UCSD-AML1 (cell line): ENCODE results near the gene HSD3B1.
"Not testable (repeated sequence)": the region's sequence is repeated elsewhere in the genome, so short reads cannot be mapped to it uniquely, and the experiment has no call there.

Experiments used
- DNase-seq: peaks from one replicate; lab custom pipeline; 2025; ENCODE audit not compliant: unreplicated experiment; lab: John Stamatoyannopoulos, UW

The HSD3B1 gene

DNA sequence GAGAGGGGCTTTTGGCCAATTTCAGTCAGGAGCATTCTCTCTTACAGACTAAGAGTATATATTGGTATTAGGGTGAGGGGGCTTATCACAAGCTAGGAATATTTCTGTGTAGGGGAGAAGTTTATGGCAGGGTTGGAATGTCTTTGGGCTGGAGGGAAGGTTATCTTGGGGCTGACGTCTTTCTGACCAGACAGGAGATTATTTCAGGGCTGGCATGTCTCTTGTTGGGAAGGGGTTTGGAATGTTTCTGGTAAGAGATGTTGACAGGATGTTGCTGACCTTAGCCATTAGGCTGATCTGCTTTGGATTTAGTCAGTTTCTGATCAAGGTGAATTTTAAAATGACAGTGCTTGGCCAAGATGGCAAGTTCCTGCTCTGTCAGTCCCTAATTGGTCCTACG is 17.8 kb upstream of the HSD3B1 start:
- DNase-seq: no peak

DNA sequence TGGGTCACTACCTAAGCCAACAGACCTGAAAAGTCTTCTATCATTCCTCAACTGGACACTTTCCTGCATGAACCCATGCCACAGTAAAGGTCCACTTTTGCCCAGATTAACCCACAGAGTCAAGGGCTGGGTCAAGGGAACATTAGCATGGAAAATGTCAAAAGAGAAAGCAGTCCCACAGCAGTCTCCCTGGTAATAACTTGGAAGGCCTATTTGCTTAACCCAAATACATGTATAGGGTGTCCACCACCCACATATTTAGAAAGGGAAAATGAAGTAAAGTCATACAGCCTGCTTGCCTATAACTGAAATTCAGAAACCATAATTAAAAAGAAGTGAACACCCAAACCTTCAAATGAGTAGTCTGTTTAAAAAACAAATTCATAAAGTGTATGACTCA is 16.1 kb upstream of the HSD3B1 start:
- no peak for DNase-seq

DNA sequence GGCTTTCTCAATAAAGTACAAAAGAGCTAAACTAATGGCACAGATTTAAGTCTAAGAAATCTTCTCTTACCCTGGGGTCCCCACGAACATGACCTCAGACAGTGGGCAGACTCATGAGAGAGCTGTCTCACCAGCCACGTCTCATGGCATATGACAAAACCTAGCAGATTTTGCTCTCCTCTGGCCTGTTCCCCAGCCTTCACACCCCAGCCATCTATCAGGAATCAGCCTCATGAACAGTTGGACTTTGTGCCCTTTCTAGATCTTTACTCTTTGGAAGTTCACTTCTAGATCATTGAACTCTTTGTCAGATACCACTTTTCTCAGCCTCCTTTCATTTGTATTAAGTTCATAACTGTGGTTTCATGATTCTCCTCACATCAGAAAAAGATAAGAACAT is 14.2 kb upstream of the HSD3B1 start:
- no peak for DNase-seq

DNA sequence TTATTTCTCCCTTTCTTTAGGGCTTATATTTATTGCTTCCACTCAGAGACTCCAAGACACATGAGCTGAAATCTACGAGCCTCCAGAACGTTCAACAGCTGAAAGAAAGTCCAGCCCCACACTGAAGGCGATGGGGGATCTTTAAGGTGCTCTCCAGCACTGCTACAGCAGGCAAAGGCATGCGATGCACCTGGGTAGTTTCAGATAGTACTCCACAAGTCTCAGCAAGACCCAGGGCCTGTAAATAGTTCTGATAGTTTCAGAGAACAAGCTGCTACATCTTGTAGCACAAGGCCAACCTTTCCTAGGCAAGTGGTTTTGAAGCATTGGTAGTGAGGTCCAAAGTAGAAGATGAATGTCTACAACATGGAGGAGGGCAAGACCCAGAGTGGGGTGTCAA is 2.2 kb upstream of the HSD3B1 start:
- no peak for DNase-seq

DNA sequence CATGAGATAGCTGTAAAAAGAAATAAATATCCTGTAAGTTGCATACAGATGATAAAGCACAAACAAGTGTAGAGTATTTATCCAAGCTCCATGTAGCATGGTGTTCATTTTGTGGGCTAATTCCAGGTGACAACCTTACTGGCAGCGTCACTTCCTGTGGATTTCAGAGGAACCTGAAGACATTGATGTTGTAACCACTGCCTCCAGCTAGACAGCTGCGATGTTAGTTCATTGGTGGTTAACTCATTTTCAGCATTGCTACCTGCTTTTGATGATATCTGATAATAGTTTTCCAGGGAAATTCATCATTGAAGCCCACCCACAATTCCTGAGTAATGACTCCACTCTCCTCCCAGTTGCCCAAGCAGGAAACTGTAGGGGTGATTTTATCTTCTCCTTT is 3.0 kb downstream of the HSD3B1 start:
- DNase-seq: no peak

DNA sequence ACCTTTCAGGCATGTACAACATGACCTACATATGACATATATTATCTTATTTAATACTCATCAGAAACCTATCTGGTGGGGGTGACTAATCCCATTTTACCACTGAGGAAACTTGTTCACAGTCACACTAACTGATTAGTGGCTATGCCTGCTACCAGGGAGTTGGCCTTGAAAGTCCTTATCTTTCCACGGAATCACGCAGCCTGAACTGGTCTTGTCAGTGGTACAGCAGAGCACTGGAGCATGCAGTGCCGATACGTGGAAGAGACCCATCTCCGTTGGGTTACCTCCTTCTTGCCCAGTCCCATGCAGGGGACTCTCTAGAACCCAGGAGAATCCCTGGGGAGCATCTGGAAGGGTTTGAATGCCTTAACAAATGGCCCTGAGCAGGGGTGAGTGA is 8.2 kb downstream of the HSD3B1 start:
- DNase-seq: no peak

DNA sequence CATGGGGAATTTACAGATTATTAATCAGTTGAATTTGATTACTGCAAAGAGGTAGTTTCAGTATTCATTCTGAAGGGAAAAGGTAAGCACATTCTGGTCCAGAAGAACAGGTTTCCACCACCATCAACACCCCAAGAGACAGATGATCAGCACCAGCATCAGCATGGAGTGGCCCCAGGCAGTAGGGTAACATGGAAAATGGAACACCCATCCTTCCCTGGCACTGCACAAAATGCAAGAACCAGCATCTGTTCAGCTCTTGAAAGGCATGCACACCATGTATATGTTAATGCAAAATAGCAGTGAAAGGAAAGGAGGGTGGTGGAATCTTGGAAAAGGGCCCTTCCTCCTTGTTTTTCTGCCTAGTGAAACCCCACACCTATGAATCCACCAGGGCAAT is 9.2 kb downstream of the HSD3B1 start:
- no peak for DNase-seq

DNA sequence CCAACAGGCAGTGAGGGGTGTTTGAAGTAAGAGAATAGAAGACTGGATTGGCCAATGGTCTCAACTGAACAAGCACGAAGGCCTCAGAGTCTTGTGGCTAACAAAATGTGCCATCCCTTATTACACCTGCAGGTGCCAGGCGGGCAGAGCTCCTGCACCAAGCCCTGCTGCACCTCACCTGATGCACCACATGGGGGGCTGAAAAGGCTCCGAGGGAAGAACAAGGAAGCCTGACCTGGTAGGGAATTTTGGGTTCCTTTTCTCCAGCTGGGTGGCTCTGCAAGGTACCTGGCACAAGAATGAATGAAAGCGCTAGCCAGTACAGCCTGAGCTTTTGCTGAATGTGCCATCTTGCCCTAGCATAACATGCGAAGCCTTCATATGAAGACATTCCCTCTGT is 9.7 kb downstream of the HSD3B1 start:
- DNase-seq: no peak

DNA sequence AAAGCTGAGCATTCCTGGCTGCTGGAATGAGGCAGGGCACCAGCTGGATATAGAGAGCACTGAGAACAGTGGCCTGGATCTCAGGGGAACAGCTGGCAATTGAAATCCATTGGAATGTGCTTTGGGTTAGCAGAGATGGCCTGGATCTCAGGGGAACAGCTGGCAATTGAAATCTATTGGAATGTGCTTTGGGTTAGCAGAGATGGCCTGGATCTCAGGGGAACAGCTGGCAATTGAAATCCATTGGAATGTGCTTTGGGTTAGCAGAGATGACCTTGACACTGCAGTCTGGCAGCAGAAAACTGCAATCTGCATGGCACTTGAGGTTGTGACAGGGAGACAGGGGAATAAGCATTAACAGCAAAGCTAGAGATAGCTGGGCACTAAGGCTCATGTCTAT is 10.7 kb downstream of the HSD3B1 start:
- not testable (repeated sequence) for DNase-seq

DNA sequence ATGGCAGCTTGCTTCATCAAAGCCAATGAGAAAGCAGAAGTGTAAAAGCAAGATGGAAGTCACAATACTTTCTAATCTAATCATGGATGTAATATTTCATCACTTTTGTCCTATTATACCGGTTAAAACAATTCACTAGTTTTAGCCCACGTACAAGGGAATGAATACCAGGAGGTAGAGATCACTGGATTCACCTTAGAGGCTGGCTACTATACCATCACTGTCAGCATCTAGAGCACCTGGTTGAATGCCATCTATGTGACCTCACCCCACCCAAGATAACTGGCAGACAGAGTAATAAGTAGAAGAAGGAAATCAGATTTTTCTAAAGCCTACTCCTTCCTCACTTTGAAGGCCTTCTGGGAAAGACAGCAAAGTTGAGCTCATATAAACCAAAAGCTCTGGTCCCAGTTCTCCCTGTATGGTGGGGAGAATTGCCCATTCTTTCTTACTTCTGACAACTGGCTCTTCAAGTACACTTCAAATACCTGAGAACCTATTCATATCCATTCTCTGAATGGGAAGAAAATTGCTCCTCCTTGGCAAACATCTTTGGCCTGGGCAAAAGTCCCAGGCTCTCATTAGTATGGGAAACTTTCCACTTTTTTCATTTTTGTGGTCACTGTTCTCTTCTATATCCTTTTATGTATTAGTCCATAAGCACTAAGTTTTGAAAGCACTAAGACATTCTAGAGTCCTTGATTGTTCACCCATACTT is 24.8 kb downstream of the HSD3B1 start:
- DNase-seq: no peak

DNA sequence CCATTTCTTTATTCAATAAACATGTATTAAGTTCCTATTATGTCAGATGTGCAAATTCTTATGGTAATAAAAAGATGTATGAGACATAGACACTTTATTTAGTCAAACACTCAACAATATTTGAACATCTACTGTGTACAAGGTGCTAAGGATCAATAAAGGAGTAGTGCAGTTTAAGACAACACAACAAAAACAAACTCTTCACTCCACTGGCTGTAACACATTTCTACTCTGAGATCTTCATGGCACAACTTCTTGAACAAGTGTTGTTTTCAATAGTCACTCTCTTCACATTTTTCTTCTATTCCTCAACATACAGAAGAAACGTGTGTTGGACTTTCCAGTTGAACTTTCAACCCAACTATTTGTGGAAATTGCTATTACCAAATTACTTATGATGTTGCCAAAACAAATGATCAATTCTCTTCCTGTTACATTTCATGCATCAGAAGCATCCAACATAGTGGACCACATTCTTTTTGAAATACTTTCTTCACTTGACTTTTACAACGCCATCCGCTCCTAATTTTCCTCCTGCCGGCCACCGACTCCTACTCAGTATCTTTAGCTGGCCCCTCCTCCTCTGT is 25.4 kb downstream of the HSD3B1 start:
- DNase-seq: no peak

DNA sequence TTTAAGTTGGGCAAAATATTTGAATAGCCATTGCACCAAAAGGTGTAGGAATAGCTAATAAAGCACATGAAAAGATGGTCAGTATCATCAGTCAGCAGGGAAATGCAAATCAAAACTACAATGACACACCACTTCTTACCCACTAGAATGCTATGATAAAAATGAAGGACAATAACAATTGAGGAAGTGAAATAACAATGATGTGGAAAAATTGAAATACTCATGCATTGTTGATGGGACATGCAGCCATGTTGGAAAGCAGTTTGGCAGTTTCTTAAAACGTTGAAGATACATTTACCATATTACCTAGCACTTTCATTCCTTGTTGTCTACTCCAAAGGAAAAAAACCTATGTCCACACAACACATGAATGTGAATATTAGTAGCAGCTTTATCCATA is 28.4 kb downstream of the HSD3B1 start:
- no peak for DNase-seq

DNA sequence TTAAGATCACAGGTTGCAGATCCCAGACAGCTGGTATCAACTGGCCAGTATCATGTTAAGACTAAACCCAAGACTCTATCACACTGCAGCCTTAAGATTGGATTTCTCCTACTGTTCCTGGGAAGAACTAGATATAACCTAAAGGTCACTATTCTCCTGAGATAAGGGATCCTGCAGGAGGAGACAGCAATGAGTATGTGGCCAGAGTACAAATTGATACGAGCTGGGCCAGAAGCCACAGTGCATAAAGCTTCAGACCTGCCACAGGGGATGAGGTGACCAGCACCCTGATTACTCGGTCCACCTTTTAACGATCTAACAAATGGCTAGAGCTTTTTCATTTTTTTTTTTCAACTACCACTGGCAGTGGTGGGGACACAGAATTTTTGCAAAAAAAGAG is 31.0 kb downstream of the HSD3B1 start:
- DNase-seq: no peak

DNA sequence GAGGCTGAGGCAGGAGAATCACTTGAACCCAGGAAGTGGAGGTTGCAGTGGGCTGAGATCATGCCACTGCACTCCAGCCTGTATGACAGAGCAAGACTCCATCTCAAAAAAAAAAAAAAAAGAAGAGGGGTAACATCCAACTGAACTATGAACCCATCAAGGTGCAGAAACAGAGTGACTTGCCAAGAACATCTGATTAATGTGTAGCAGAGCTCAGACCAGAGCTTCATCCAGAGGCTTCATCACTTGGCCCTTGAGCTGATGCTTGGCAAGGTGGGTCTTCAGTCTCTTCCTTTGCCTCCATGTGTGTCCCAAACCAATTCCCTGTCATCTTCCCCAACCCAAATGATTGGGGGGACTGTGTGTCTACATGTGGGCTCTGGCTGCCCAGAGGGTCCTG is 32.6 kb downstream of the HSD3B1 start:
- no peak for DNase-seq

DNA sequence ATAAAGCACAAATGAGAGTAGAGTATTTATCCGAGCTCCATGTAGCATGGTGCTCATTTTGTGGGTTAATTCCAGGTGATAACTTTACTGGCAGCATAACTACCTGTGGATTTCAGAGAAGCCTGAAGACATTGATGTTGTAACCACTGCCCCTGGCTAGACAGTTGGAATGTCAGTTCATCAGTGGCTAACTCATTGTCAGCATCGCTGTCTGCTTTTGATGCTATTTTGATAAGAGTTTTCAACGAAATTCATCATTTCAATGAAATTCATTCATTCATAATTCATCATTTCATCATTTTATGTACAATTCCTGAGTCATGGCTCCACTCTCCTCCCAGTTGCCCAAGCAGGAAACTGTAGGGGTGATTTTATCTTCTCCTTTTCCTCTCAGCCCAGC is 34.4 kb downstream of the HSD3B1 start:
- no peak for DNase-seq

DNA sequence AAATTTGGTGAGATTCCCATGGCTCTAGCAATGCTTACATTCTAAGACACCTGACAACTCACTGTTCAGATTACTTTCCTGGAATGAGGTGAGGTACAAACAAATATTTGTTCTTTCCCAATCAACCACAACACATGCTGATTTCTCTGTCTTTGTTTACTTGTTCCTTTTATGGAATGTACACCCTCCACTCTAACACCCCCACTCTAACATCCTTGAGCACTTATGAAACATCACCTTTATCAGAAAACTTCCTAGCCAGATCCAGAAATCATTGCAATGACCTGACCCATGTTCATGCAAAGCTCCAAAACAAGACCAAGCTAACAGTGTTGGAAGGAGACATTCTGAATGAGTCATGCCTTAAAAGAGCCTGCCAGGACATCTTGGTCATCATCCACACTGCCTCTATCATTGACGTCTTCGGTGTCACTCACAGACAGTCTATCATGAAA is 35.5 kb downstream of the HSD3B1 start:
- DNase-seq: no peak

DNA sequence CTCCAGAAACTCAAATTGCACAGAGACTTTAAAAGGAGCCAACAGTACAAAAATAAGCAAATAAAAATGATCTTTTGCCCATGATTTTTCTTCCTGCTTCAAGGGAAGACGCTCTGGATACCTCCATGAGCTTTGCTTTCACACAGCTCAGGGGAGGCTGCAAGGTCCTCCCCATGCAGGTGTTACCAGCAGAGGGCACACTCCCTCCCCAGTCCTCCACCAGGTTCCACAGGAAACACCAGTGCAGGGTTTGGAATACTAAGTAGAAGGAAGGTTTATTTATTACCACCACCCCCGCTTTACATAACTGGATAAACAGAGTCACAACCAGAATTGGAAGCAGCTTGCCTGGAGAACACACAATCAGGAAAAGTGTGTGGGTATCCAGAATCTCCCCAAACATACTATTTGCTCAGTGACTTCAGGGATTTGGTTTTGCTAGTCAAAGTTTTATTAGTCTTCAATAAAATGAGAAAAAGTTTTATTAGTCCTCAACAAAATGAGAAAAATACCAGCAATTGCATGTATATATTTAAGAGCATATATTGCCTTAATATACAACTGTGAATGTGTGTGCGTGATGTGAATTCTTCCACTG is 37.3 kb downstream of the HSD3B1 start:
- DNase-seq: peak; percentile 13

DNA sequence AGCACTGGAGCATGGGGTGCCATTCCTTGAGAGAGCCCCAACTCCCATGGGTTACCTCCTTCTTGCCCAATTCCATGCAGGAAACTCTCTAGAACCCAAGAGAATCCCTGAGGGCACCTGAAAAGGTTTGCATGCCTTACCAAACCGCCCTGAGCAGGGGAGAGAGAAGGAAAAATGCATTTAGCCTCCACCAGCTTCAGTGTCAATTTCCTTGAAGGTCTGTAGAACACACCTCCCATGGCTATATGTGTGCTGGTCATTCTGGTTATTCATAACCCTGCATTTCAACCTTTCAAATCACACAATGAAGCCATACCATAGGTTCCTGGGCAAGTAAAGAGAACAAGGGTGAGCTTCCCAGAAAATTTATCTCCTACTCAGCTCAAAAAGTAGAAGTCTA is 39.6 kb downstream of the HSD3B1 start:
- no peak for DNase-seq

DNA sequence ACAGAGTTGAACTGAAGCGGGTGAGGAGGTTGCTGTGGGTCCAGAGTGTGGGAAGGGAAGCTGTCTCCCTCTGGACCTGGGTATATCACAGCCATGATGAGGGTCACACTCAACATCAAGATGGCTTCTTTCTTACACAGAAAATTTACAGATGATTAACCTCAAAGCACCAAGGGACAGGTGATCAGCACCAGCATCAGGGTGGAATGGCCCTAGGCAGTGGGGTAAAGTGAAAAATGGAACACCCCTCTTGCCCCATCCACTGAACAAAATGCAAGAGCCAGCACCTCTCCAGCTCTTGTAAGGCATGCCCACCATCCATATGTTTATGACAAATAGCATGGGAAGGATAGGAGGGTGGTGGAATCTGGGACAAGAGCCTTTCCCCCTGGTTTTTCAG is 40.3 kb downstream of the HSD3B1 start:
- DNase-seq: no peak

DNA sequence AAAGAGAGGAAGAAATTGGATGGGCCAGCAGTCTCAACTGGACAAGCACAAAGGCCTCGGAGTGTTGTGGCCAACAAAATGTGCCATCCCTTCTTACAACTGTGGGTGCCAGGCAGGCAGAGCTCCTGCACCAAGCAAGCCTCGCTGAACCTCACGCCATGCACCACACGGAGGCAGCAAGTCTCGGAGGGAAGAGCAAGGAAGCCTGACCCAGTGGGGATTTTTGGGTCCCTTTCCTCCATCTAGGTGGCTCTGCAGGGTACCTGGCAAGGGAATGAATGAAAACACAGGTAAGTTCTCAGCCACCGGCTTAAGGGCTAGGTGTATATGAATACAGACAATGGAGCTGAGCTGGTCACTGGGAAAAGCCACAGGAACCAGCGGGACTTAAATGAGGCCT is 40.8 kb downstream of the HSD3B1 start:
- no peak for DNase-seq

DNA sequence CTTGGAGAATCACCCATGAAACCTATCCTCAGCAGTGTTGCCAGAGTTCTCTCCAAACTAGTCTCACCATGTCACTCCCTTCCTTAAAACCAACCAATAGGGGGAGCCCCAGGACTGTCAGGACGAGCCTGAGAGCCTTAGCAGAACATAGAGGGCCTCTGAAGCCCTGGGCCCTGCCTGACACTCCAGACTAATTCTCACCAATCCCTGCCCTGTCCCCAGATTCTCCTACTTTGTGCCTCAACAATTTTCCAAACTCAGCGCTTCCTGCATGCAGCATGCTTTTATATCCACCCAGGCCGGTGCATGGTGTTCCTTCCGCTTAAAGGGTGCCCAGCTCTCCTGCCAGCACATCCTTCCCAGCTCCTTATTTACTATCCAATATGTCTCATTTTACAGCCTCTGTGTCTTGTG is 42.7 kb downstream of the HSD3B1 start:
- peak; percentile 44 for DNase-seq

DNA sequence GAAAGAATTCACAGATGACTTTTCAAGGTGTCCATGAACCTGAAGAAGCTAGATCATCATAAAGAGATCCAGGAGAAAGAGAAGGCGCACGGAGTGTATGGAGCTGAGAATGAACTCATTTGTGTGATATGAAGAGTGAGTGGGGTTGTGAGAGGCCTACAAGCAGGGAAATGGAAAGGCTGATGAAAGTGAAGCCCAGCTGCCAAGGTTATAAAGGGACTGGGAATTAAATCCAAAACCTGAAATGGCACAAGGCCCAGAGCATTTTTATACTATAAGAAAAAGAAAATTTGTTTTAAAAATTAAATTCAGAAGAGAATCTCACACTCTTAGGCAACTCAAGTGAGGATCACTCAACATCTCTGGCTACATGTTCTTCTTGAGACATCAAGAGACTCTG is 43.4 kb downstream of the HSD3B1 start:
- DNase-seq: no peak

DNA sequence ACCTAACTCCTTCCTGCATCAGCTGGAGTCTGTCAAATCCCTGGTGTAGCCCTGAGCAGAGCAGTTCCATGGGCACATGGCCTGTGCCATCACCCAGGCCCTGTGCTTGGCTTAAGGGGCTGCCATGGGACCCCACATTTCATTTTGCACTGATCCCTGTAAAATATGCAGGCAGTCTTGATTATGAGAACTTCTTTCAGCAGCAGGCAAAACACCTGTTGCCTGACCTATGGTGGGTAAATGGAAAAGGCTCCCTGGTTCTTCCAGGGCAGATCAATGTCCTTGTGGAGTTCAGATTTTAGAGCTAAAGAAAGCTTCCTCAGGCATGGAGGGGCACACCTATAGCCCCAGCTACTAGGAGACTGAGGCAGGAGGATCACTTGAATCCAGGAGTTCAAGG is 44.2 kb downstream of the HSD3B1 start:
- DNase-seq: no peak
